GM23338 (cell line): Measurements from ENCODE around the gene CREB3L4. TPM values are rescaled to one million over a fixed set of nuclear protein-coding genes. Genes with fewer than 3 reads are reported as not detected.

ENCODE experiments used
- ATAC-seq: fragments of 200-7000 bp; cut with Tn5 transposase; 3 replicates; pipeline ENCODE4 v1.9.1; 2020
- DNase-seq: peaks from one replicate; pipeline ENCODE4 v3.0.0-alpha.2; 2015; ENCODE audit warnings: low spot score
- H2AFZ ChIP-seq: fragments of 200-600 bp; sonication (generic); 2 replicates; pipeline ENCODE4 v1.8.0; 2016; ENCODE audit warnings: antibody characterized with exemption, mild to moderate bottlenecking, moderate library complexity
- H3F3A ChIP-seq: fragments of 200-600 bp; sonication (generic); replicated peaks from 2 replicates; pipeline ENCODE4 v1.8.0; 2017; ENCODE audit warnings: antibody characterized with exemption, mixed run types, low read depth
- H3K27ac ChIP-seq: fragments of 200-600 bp; sonication (generic); 2 replicates; pipeline ENCODE4 v1.6.1; 2016; ENCODE audit warnings: low read depth
- H3K27me3 ChIP-seq: fragments of 200-600 bp; sonication (generic); 2 replicates; pipeline ENCODE4 v1.8.0; 2016; ENCODE audit warnings: mild to moderate bottlenecking, mixed run types, moderate library complexity; ENCODE audit not compliant: insufficient read depth
- H3K36me3 ChIP-seq: fragments of 200-600 bp; sonication (generic); 2 replicates; pipeline ENCODE4 v1.8.0; 2016; ENCODE audit warnings: mild to moderate bottlenecking; ENCODE audit not compliant: insufficient read depth
- H3K4me1 ChIP-seq: fragments of 200-600 bp; sonication (generic); 2 replicates; pipeline ENCODE4 v1.8.0; 2016; ENCODE audit warnings: mild to moderate bottlenecking, moderate library complexity; ENCODE audit not compliant: insufficient read depth
- H3K4me2 ChIP-seq: fragments of 200-600 bp; sonication (generic); 2 replicates; pipeline ENCODE4 v1.7.1; 2017; ENCODE audit warnings: mixed run types
- H3K4me3 ChIP-seq: fragments of 200-600 bp; sonication (generic); 2 replicates; pipeline ENCODE4 v1.6.1; 2016; ENCODE audit warnings: mixed run types
- H3K79me2 ChIP-seq: fragments of 200-600 bp; sonication (generic); replicated peaks from 2 replicates; pipeline ENCODE4 v1.8.0; 2017; ENCODE audit warnings: mild to moderate bottlenecking; ENCODE audit not compliant: insufficient read depth
- H3K9me2 ChIP-seq: fragments of 200-600 bp; sonication (generic); 2 replicates; pipeline ENCODE4 v1.8.0; 2017; ENCODE audit not compliant: insufficient read depth
- H4K20me1 ChIP-seq: fragments of 200-600 bp; sonication (generic); replicated peaks from 2 replicates; pipeline ENCODE4 v1.8.0; 2017; ENCODE audit warnings: mild to moderate bottlenecking; ENCODE audit not compliant: insufficient read depth
- H3K27ac Mint-ChIP-seq: 2 replicates; pipeline ENCODE4 v1.8.0; 2020; ENCODE audit warnings: inconsistent platforms, mild to moderate bottlenecking, moderate library complexity, mixed read lengths
- H3K27me3 Mint-ChIP-seq: 3 replicates; pipeline ENCODE4 v1.8.0; 2022; ENCODE audit warnings: low read depth, mild to moderate bottlenecking, moderate library complexity, mixed read lengths, inconsistent platforms; ENCODE audit not compliant: insufficient read depth, poor library complexity
- H3K36me3 Mint-ChIP-seq: 3 replicates; pipeline ENCODE4 v1.8.0; 2021; ENCODE audit warnings: low read depth, mild to moderate bottlenecking, inconsistent platforms, moderate library complexity, mixed read lengths
- H3K4me1 Mint-ChIP-seq: 3 replicates; pipeline ENCODE4 v1.8.0; 2020; ENCODE audit warnings: mild to moderate bottlenecking, inconsistent platforms, mixed read lengths
- H3K4me3 Mint-ChIP-seq: 3 replicates; pipeline ENCODE4 v1.8.0; 2021; ENCODE audit warnings: moderate library complexity, mild to moderate bottlenecking, inconsistent platforms, mixed read lengths
- H3K9me3 Mint-ChIP-seq: 3 replicates; pipeline ENCODE4 v1.8.0; 2020; ENCODE audit warnings: moderate library complexity, mild to moderate bottlenecking, inconsistent platforms, mixed read lengths
- CREB1 ChIP-seq: fragments of 250-450 bp; sonication (Bioruptor Pico); IDR thresholded peaks from 2 replicates; pipeline ENCODE4 v1.5.0; 2020; ENCODE audit warnings: low read depth, mild to moderate bottlenecking, moderate library complexity
- ETS1 ChIP-seq: IDR thresholded peaks from 2 replicates; pipeline ENCODE4 v1.6.1; 2016; ENCODE audit warnings: antibody characterized with exemption
- EZH2 ChIP-seq: fragments of 200-600 bp; sonication (generic); IDR thresholded peaks from one replicate; pipeline ENCODE4 v1.8.0; 2017; ENCODE audit warnings: antibody characterized with exemption, mild to moderate bottlenecking, low read depth; ENCODE audit not compliant: unreplicated experiment
- EZH2phosphoT487 ChIP-seq: fragments of 200-600 bp; sonication (generic); IDR thresholded peaks from one replicate; pipeline ENCODE4 v1.8.1; 2018; ENCODE audit warnings: antibody characterized with exemption; ENCODE audit not compliant: unreplicated experiment
- JUNB ChIP-seq: IDR thresholded peaks from one replicate; pipeline ENCODE4 v1.6.1; 2016; ENCODE audit warnings: antibody characterized with exemption; ENCODE audit not compliant: unreplicated experiment
- NANOG ChIP-seq: IDR thresholded peaks from 2 replicates; pipeline ENCODE4 v1.6.1; 2016; ENCODE audit warnings: antibody characterized with exemption, borderline replicate concordance
- POLR2AphosphoS5 ChIP-seq: IDR thresholded peaks from 2 replicates; pipeline ENCODE4 v1.6.1; 2016; ENCODE audit warnings: antibody characterized with exemption, low read depth
- STAT1 ChIP-seq: IDR thresholded peaks from one replicate; pipeline ENCODE4 v1.6.1; 2016; ENCODE audit warnings: antibody characterized with exemption; ENCODE audit not compliant: unreplicated experiment
- ZNF114 ChIP-seq: fragments of 250-450 bp; sonication (Bioruptor Pico); IDR thresholded peaks from 2 replicates; pipeline ENCODE4 v1.5.0; 2020; ENCODE audit warnings: mild to moderate bottlenecking, moderate library complexity
- ZNF331 ChIP-seq: fragments of 250-450 bp; sonication (Bioruptor Pico); IDR thresholded peaks from 2 replicates; pipeline ENCODE4 v1.5.0; 2020; ENCODE audit warnings: low read depth, mild to moderate bottlenecking, moderate library complexity
- polyA plus RNA-seq: library from polyadenylated mRNA; unstranded; fragments of >200 nt; fragmentation: Nextera tagmentation; extraction: Ambion mirVana; gene quantifications from 2 replicates; pipeline ENCODE4 v1.2.1, GENCODE V29; 2016
- total RNA-seq: library from RNA; depleted of rRNA; stranded (reverse); fragments of >200 nt; shearing (Covaris generic); gene quantifications from 2 replicates; pipeline ENCODE4 v1.2.3, GENCODE V29; 2014
- TF ChIP-seq, protein P1 (sequence below): IDR thresholded peaks from one replicate; pipeline ENCODE4 v1.6.1; 2018; ENCODE audit warnings: antibody characterized with exemption; ENCODE audit not compliant: unreplicated experiment
- TF ChIP-seq, protein P2 (sequence below), 2 experiments: fragments of 200-600 bp in 1 of 2; sonication (generic) in 1 of 2; conservative IDR thresholded peaks; 2 replicates each; pipeline versions ENCODE4 v1.5.1 to v1.6.1; 2016 to 2017; ENCODE audit warnings: antibody characterized with exemption in 2 of 2, low read depth in 2 of 2, mild to moderate bottlenecking in 2 of 2, moderate library complexity in 1 of 2
- TF ChIP-seq, protein P3 (sequence below): fragments of 250-450 bp; sonication (Bioruptor Pico); IDR thresholded peaks from 2 replicates; pipeline ENCODE4 v1.5.0; 2020; ENCODE audit warnings: mild to moderate bottlenecking, moderate library complexity

The CREB3L4 gene
- total and polyA plus RNA-seq, 2 experiments from 2014 or later, result 19.3 to 26.8 TPM

GRCh38 chr1:153978274-153978909 is 10.7 kb downstream of the CREB3L4 start:
- Mint-ChIP-seq H3K4me3 (peak overlapping the region; percentile 97), H3K9me3 (no peaks in the 10 kb centered on the region), H3K27ac (peak overlapping the region; percentile 97; the same call in 1 of the 2 replicates), H3K4me1 (peaks cover 20% of the 10 kb centered on the region), H3K36me3 (peaks cover 74% of the 10 kb centered on the region), H3K27me3 (peaks cover 12% of the 10 kb centered on the region)
- DNase-seq, result no peak
- no peaks in the 10 kb centered on the region for H3K9me2 ChIP-seq
- H3K79me2 ChIP-seq, result peaks cover 18% of the 10 kb centered on the region
- peaks cover 29% of the 10 kb centered on the region for H3K36me3 ChIP-seq
- H3K27ac ChIP-seq, result peak overlapping the region; percentile 4; the same call in 1 of the 2 replicates
- no peak for ATAC-seq
- peak overlapping the region; percentile 91 for H3K4me2 ChIP-seq
- H3K27me3 ChIP-seq, result no peaks in the 10 kb centered on the region
- H3K4me3 ChIP-seq, result peak overlapping the region; percentile 99
- H4K20me1 ChIP-seq, result no peaks in the 10 kb centered on the region; the same call in 1 of the 2 replicates
- no peaks in the 10 kb centered on the region for H3K4me1 ChIP-seq
- H2AFZ ChIP-seq, result peak overlapping the region; percentile 88
- TF ChIP-seq JUNB (no peak), EZH2 (no peak), ETS1 (no peak), CREB1 (no peak), NANOG (no peak), POLR2AphosphoS5 (no peak), EZH2phosphoT487 (no peak), ZNF114 (CRISPR knock-in tag) (no peak), STAT1 (no peak), ZNF331 (CRISPR knock-in tag) (no peak)
- TF ChIP-seq, protein P1, sequence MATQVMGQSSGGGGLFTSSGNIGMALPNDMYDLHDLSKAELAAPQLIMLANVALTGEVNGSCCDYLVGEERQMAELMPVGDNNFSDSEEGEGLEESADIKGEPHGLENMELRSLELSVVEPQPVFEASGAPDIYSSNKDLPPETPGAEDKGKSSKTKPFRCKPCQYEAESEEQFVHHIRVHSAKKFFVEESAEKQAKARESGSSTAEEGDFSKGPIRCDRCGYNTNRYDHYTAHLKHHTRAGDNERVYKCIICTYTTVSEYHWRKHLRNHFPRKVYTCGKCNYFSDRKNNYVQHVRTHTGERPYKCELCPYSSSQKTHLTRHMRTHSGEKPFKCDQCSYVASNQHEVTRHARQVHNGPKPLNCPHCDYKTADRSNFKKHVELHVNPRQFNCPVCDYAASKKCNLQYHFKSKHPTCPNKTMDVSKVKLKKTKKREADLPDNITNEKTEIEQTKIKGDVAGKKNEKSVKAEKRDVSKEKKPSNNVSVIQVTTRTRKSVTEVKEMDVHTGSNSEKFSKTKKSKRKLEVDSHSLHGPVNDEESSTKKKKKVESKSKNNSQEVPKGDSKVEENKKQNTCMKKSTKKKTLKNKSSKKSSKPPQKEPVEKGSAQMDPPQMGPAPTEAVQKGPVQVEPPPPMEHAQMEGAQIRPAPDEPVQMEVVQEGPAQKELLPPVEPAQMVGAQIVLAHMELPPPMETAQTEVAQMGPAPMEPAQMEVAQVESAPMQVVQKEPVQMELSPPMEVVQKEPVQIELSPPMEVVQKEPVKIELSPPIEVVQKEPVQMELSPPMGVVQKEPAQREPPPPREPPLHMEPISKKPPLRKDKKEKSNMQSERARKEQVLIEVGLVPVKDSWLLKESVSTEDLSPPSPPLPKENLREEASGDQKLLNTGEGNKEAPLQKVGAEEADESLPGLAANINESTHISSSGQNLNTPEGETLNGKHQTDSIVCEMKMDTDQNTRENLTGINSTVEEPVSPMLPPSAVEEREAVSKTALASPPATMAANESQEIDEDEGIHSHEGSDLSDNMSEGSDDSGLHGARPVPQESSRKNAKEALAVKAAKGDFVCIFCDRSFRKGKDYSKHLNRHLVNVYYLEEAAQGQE, result no peak
- TF ChIP-seq, protein P2, sequence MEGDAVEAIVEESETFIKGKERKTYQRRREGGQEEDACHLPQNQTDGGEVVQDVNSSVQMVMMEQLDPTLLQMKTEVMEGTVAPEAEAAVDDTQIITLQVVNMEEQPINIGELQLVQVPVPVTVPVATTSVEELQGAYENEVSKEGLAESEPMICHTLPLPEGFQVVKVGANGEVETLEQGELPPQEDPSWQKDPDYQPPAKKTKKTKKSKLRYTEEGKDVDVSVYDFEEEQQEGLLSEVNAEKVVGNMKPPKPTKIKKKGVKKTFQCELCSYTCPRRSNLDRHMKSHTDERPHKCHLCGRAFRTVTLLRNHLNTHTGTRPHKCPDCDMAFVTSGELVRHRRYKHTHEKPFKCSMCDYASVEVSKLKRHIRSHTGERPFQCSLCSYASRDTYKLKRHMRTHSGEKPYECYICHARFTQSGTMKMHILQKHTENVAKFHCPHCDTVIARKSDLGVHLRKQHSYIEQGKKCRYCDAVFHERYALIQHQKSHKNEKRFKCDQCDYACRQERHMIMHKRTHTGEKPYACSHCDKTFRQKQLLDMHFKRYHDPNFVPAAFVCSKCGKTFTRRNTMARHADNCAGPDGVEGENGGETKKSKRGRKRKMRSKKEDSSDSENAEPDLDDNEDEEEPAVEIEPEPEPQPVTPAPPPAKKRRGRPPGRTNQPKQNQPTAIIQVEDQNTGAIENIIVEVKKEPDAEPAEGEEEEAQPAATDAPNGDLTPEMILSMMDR (conservative IDR thresholded peaks at IDR 0.05; ENCODE audit: low read depth in 2 of 2), result no peak
- TF ChIP-seq, protein P3, sequence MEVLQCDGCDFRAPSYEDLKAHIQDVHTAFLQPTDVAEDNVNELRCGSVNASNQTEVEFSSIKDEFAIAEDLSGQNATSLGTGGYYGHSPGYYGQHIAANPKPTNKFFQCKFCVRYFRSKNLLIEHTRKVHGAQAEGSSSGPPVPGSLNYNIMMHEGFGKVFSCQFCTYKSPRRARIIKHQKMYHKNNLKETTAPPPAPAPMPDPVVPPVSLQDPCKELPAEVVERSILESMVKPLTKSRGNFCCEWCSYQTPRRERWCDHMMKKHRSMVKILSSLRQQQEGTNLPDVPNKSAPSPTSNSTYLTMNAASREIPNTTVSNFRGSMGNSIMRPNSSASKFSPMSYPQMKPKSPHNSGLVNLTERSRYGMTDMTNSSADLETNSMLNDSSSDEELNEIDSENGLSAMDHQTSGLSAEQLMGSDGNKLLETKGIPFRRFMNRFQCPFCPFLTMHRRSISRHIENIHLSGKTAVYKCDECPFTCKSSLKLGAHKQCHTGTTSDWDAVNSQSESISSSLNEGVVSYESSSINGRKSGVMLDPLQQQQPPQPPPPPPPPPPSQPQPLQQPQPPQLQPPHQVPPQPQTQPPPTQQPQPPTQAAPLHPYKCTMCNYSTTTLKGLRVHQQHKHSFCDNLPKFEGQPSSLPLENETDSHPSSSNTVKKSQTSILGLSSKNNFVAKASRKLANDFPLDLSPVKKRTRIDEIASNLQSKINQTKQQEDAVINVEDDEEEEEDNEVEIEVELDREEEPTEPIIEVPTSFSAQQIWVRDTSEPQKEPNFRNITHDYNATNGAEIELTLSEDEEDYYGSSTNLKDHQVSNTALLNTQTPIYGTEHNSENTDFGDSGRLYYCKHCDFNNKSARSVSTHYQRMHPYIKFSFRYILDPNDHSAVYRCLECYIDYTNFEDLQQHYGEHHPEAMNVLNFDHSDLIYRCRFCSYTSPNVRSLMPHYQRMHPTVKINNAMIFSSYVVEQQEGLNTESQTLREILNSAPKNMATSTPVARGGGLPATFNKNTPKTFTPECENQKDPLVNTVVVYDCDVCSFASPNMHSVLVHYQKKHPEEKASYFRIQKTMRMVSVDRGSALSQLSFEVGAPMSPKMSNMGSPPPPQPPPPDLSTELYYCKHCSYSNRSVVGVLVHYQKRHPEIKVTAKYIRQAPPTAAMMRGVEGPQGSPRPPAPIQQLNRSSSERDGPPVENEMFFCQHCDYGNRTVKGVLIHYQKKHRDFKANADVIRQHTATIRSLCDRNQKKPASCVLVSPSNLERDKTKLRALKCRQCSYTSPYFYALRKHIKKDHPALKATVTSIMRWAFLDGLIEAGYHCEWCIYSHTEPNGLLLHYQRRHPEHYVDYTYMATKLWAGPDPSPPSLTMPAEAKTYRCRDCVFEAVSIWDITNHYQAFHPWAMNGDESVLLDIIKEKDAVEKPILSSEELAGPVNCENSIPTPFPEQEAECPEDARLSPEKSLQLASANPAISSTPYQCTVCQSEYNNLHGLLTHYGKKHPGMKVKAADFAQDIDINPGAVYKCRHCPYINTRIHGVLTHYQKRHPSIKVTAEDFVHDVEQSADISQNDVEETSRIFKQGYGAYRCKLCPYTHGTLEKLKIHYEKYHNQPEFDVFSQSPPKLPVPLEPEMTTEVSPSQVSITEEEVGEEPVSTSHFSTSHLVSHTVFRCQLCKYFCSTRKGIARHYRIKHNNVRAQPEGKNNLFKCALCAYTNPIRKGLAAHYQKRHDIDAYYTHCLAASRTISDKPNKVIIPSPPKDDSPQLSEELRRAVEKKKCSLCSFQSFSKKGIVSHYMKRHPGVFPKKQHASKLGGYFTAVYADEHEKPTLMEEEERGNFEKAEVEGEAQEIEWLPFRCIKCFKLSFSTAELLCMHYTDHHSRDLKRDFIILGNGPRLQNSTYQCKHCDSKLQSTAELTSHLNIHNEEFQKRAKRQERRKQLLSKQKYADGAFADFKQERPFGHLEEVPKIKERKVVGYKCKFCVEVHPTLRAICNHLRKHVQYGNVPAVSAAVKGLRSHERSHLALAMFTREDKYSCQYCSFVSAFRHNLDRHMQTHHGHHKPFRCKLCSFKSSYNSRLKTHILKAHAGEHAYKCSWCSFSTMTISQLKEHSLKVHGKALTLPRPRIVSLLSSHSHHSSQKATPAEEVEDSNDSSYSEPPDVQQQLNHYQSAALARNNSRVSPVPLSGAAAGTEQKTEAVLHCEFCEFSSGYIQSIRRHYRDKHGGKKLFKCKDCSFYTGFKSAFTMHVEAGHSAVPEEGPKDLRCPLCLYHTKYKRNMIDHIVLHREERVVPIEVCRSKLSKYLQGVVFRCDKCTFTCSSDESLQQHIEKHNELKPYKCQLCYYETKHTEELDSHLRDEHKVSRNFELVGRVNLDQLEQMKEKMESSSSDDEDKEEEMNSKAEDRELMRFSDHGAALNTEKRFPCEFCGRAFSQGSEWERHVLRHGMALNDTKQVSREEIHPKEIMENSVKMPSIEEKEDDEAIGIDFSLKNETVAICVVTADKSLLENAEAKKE (CRISPR knock-in tag), result no peak
- peaks cover 36% of the 10 kb centered on the region for H3F3A ChIP-seq
